ENCODE results near the gene AP1G2. TPM values are rescaled to one million over a fixed set of nuclear protein-coding genes. Genes with fewer than 3 reads are reported as not detected.

Gene AP1G2
- total and polyA plus RNA-seq, 2 of the 13 experiments (the other 11 are each of a cell fraction or from before 2014, with no cell fraction given), result 96.9 to 611 TPM

GRCh38 chr14:23561873-23562821 lies 5.4 kb downstream of the AP1G2 start (continued):
- TF ChIP-seq ZBTB39 (CRISPR knock-in tag; IDR thresholded peaks at IDR 0.05), result no peak
- peak; percentile 5; the same call in 1 of the 2 replicates for TF ChIP-seq POLR2G (IDR thresholded peaks at IDR 0.05; ENCODE audit: low read depth, low read length)
- TF ChIP-seq SMAD3 (CRISPR knock-in tag; IDR thresholded peaks at IDR 0.05), result no peak
- TF ChIP-seq MED8 (CRISPR knock-in tag; IDR thresholded peaks at IDR 0.05; ENCODE audit: insufficient replicate concordance), result no peak
- TF ChIP-seq ZNF276 (CRISPR knock-in tag; IDR thresholded peaks at IDR 0.05; ENCODE audit: low read depth), result peak; percentile 38; the same call in 1 of the 2 replicates
- TF ChIP-seq HES4 (CRISPR knock-in tag; IDR thresholded peaks at IDR 0.05; ENCODE audit: borderline replicate concordance), result 0 out of 2 replicates have a peak, but pooled peaks have one; percentile 57
- TF ChIP-seq PHF8 (CRISPR knock-in tag; IDR thresholded peaks at IDR 0.05), result peak; percentile 14; the same call in 1 of the 2 replicates
